OCI-LY3 (cell line): Measurements from ENCODE around the gene TRPC4AP.

ENCODE experiments used
- H2AFZ ChIP-seq: fragments of 200-600, 300-600 bp; shearing (Covaris generic); 2 replicates; pipeline ENCODE4 v1.6.0; 2014; ENCODE audit warnings: antibody characterized with exemption, low read depth, low read length
- H3K27ac ChIP-seq: fragments of 200-600, 300-600 bp; sonication (generic); 2 replicates; pipeline ENCODE4 v1.5.1; 2014; ENCODE audit warnings: mild to moderate bottlenecking, low read length, moderate library complexity, mixed read lengths
- H3K27me3 ChIP-seq: fragments of 200-600, 300-600 bp; sonication (generic); 2 replicates; pipeline ENCODE4 v1.6.1; 2014; ENCODE audit warnings: low read depth, low read length, mixed read lengths
- H3K36me3 ChIP-seq: fragments of 200-600, 300-600 bp; sonication (generic); replicated peaks from 2 replicates; pipeline ENCODE3; 2014; ENCODE audit warnings: low read depth, low read length, mixed read lengths
- H3K4me1 ChIP-seq: fragments of 300-600, 200-600 bp; sonication (generic); 2 replicates; pipeline ENCODE4 v1.6.1; 2014; ENCODE audit warnings: low read length, mixed read lengths
- H3K4me2 ChIP-seq: fragments of 200-600, 300-600 bp; sonication (generic); 2 replicates; pipeline ENCODE4 v1.6.1; 2014; ENCODE audit warnings: low read length, mixed read lengths
- H3K4me3 ChIP-seq: fragments of 300-600, 200-600 bp; sonication (generic); 2 replicates; pipeline ENCODE4 v1.5.1; 2014; ENCODE audit warnings: antibody characterized with exemption, mild to moderate bottlenecking, low read length, moderate library complexity
- H3K79me2 ChIP-seq: fragments of 300-600, 200-600 bp; shearing (Covaris generic); 2 replicates; pipeline ENCODE4 v1.6.1; 2014; ENCODE audit warnings: mild to moderate bottlenecking, low read length, mixed read lengths
- H3K9ac ChIP-seq: fragments of 300-600, 200-600 bp; shearing (Covaris generic); 2 replicates; pipeline ENCODE4 v1.6.0; 2014; ENCODE audit warnings: mild to moderate bottlenecking, low read length, moderate library complexity
- H3K9me3 ChIP-seq: fragments of 200-600, 300-600 bp; shearing (Covaris generic); 2 replicates; pipeline ENCODE4 v1.6.1; 2014; ENCODE audit warnings: low read length, mixed read lengths; ENCODE audit not compliant: insufficient read depth
- H4K20me1 ChIP-seq: fragments of 200-600, 300-600 bp; sonication (generic); 2 replicates; pipeline ENCODE4 v1.6.1; 2016; ENCODE audit warnings: low read length, mixed read lengths; ENCODE audit not compliant: insufficient read depth
- EZH2phosphoT487 ChIP-seq: fragments of 200-600 bp; shearing (Covaris generic); IDR thresholded peaks from 2 replicates; pipeline ENCODE4 v1.6.1; 2018; ENCODE audit warnings: antibody characterized with exemption, mixed run types, low read depth
- TF ChIP-seq, protein P1 (sequence below): fragments of 200-600, 300-600 bp; sonication (generic); IDR thresholded peaks from 2 replicates; pipeline ENCODE4 v1.5.1; 2014; ENCODE audit warnings: antibody characterized with exemption, low read length, low read depth

The TRPC4AP gene

DNA sequence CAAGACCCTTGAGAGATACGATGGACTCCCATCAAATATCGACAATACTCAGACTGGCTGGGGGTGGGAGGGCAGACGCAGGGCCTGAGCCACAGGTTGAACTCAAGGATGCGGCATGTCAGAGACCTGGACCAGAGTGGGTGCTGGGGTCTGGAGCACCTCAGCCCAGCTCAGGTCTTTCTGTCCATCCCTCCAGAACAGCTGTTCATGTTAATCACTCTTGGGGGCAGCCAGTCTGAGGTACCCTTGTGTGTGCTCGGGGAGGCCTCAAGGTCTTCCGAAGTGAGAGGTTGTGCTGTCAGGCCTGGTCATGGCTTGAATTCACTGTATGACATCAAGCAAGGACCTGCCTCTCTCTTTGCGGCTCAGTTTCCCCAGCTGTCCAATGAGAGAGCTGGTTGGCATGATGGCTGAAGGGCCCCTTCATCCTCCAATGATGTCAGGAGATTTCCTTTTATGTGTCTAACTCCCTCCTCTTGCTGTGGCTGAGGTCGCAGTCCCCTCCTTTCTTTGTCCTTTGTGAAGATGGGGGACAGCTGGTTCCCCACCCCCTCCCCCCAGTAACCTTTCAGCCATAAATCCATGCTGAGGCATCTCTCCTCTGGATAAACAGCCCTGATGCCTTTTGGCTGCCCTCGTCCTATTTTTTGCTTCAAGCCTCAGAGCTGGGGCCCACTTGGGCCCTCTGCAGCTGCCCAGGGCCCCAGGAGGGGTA is 121.6 kb downstream of the TRPC4AP start:
- Histone ChIP-seq H3K27me3 (peaks cover 7% of the 10 kb centered on the region), H3K79me2 (no peaks in the 10 kb centered on the region), H3K9ac (no peak overlapping the region), H3K4me3 (no peak overlapping the region), H3K4me2 (no peak overlapping the region), H4K20me1 (no peaks in the 10 kb centered on the region), H3K9me3 (no peaks in the 10 kb centered on the region), H3K36me3 (no peaks in the 10 kb centered on the region), H2AFZ (no peak overlapping the region), H3K27ac (no peak overlapping the region), H3K4me1 (no peaks in the 10 kb centered on the region)
- TF ChIP-seq, protein P1, sequence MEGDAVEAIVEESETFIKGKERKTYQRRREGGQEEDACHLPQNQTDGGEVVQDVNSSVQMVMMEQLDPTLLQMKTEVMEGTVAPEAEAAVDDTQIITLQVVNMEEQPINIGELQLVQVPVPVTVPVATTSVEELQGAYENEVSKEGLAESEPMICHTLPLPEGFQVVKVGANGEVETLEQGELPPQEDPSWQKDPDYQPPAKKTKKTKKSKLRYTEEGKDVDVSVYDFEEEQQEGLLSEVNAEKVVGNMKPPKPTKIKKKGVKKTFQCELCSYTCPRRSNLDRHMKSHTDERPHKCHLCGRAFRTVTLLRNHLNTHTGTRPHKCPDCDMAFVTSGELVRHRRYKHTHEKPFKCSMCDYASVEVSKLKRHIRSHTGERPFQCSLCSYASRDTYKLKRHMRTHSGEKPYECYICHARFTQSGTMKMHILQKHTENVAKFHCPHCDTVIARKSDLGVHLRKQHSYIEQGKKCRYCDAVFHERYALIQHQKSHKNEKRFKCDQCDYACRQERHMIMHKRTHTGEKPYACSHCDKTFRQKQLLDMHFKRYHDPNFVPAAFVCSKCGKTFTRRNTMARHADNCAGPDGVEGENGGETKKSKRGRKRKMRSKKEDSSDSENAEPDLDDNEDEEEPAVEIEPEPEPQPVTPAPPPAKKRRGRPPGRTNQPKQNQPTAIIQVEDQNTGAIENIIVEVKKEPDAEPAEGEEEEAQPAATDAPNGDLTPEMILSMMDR = no peak
- TF ChIP-seq EZH2phosphoT487 = no peak

DNA sequence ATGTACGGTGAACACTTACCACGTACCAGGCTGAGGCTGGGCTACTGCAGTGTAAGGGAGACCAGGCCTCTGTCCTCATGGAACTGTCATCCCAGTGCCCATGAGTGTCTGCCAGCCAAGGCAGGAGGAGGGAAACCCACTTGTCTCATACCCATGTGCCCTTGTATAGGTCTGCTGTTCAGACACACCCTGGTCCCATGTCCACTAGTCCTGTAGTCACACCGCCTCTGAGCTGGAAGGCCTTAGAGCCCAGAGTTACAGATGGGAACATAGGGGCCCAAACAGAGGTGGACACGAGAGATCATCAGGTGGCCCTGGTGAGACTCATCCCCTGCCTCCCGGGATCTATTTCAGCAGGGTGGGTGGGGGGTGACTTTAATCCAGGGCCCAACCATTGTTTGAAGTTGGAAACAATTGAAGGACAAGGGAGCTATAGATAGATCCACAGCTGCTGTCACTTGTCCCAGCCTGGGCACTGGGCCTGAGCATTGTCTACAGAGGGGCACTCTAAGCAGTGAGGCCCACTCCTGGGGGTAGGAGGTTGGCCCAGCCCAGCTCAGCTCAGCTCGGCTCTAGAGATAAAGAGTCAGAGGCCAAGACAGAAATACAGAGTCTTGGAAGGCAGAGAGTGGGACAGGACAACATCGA is 122.3 kb downstream of the TRPC4AP start:
- H3K4me2 ChIP-seq = no peak overlapping the region
- no peaks in the 10 kb centered on the region for H3K4me1 ChIP-seq
- H2AFZ ChIP-seq = no peak overlapping the region
- H3K79me2 ChIP-seq = no peaks in the 10 kb centered on the region
- no peaks in the 10 kb centered on the region for H3K9me3 ChIP-seq
- no peaks in the 10 kb centered on the region for H3K36me3 ChIP-seq
- no peaks in the 10 kb centered on the region for H4K20me1 ChIP-seq
- peaks cover 7% of the 10 kb centered on the region for H3K27me3 ChIP-seq
- TF ChIP-seq, protein P1 = no peak
- TF ChIP-seq EZH2phosphoT487 = no peak
- H3K27ac ChIP-seq = no peak overlapping the region
- no peak overlapping the region for H3K4me3 ChIP-seq
- no peak overlapping the region for H3K9ac ChIP-seq

DNA sequence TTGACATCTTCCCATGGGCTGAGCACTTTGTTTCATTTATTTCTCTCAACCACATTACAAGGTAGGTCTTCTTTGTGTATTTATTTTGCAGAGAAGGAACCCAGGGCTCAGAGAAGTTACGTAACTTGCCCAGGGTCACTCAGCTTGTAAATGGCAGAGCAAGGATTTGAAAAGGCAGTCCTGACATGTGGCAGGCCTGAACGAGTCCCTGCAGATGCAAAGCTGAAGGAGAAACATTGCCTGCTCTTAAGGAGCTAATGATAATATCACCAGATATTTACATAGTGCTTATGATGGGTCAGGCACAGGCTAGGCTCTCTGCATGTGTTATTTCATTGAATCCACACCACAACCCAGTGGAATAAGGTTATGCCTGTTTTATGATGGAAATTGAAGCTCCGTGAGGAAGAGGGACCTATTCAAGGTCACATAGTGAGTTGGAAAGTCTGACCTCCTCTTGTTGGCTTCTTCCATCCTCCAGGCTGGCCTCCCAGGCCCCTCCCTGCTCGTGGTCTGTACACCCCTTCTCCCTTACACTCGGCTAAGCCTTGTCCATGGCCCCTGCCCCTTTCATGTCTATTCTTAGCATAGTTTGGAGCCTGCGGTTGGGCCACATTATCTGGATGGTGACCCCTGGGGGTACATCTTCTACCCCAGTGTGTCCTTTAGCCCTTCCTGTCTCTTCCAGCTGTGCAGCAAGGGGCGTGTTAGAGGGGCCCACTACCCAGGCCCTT is 124.4 kb downstream of the TRPC4AP start:
- Histone ChIP-seq H3K4me3 (no peak overlapping the region), H3K27me3 (no peaks in the 10 kb centered on the region), H3K79me2 (no peaks in the 10 kb centered on the region), H3K4me1 (no peaks in the 10 kb centered on the region), H3K4me2 (no peak overlapping the region), H3K9ac (no peak overlapping the region), H2AFZ (no peak overlapping the region), H3K36me3 (no peaks in the 10 kb centered on the region), H3K9me3 (no peaks in the 10 kb centered on the region), H3K27ac (no peak overlapping the region), H4K20me1 (no peaks in the 10 kb centered on the region)
- no peak for TF ChIP-seq EZH2phosphoT487
- TF ChIP-seq, protein P1 = no peak

DNA sequence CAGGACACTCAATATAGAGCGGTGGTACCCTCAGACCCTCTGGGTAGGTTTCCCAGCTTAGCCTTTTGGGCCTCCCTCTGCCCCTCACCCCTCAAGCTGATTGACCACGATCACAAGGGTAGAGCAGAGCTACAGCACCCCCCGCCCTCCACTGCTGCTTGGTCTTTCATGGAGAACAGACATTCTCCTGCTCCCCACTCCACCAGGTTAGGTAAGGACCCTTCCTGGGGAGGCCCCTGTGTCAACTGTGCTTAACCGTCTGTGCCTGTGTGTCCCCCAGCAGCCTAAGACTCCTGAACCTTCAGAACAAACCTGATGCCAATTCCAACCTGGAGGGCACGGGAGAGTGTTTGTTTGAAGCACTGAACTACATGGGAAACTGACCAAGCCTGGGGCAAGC is 125.2 kb downstream of the TRPC4AP start:
- no peak for TF ChIP-seq EZH2phosphoT487
- TF ChIP-seq, protein P1 = no peak
- Histone ChIP-seq H4K20me1 (no peaks in the 10 kb centered on the region), H3K4me1 (no peaks in the 10 kb centered on the region), H3K9me3 (no peaks in the 10 kb centered on the region), H3K4me3 (no peak overlapping the region), H3K27ac (no peak overlapping the region), H3K79me2 (no peaks in the 10 kb centered on the region), H3K9ac (no peak overlapping the region), H3K4me2 (no peak overlapping the region), H3K36me3 (no peaks in the 10 kb centered on the region), H3K27me3 (no peaks in the 10 kb centered on the region), H2AFZ (no peak overlapping the region)
